Heart left ventricle (tissue), 13 donors: ENCODE measurements around the gene CSTB.

ENCODE experiments used
- POLR2A ChIP-seq, 2 donors: fragments of 450-650 bp; IDR thresholded peaks; one replicate each; pipeline ENCODE4 v1.6.1; 2017; ENCODE audit warnings: antibody characterized with exemption in 2 of 2, mild to moderate bottlenecking in 2 of 2, moderate library complexity in 2 of 2
- TF ChIP-seq, protein P1 (sequence below), 12 donors: fragments of 200-600 bp; sonication (generic) in 4 of 12; IDR thresholded peaks; one replicate each; pipeline versions ENCODE4 v1.5.0 to v1.8.0; 2018 to 2022; ENCODE audit warnings: antibody characterized with exemption in 12 of 12, mild to moderate bottlenecking in 5 of 12
- donor health status: ischemic (EF 13 %, LVEDD 7.1; RV severe dilation, severe dysfunction).
- donor health status: DM: no; HTN: yes; CAD: no.
- donor health status: DM: no; HTN: no; CAD: no.
- donor health status: ischemic (EF 25% LVEDD 6.9; RV normal size, moderate dysfunction).
- donor health status: ischemic (EF 25% LVEDD 5.7; RV mildly dilated, moderate dysfunction).
- donor health status: ischemic (EF 35%, LVEDD 5.7; RV mildly dilated, moderate dysfunction).
- donor health status: nonischemic (EF 11% LVEDD 7.7; RV severe dilation, severe dysfunction).
- donor health status: DM: yes; HTN: yes; CAD: no.
- donor health status: PGD.
- donor health status: ischemic (EF 29% LVEDD 5.4; RV normal size, mild dysfunction).
- donor health status: nonischemic (EF 23%, LVEDD 6.1; RV moderate dilation, normal function).

DNA sequence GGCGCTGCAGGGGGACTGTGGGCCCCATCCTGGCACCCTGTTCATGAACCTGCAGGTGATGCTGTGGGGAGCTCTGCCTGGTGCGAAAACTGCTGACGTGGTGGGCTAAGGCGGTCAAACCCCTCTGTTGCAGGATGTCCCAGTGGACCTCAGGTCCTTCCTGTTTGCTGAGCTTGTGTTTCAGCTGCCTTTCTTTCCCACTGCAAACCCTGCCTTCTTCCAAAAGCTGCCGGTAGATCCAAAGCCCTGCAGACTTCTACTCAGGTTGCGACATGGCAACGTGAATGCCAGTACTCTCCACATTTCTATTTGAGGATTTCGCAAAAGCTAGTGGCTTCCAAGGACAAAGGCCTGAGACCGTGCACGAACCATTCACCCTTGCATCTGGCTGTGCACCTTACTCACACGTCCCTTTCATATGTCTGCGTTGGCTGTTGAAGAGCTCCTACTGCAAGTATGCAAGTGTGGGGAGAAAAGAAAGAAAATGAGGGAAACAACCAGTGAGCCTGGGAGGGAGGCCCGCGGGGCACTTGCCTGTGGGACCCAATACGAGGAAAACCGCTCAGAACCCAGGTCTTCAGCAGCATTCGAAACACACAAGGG is 7.1 kb upstream of the CSTB start:
- TF ChIP-seq POLR2A (IDR thresholded peaks at IDR 0.05): no peak
- TF ChIP-seq, protein P1, sequence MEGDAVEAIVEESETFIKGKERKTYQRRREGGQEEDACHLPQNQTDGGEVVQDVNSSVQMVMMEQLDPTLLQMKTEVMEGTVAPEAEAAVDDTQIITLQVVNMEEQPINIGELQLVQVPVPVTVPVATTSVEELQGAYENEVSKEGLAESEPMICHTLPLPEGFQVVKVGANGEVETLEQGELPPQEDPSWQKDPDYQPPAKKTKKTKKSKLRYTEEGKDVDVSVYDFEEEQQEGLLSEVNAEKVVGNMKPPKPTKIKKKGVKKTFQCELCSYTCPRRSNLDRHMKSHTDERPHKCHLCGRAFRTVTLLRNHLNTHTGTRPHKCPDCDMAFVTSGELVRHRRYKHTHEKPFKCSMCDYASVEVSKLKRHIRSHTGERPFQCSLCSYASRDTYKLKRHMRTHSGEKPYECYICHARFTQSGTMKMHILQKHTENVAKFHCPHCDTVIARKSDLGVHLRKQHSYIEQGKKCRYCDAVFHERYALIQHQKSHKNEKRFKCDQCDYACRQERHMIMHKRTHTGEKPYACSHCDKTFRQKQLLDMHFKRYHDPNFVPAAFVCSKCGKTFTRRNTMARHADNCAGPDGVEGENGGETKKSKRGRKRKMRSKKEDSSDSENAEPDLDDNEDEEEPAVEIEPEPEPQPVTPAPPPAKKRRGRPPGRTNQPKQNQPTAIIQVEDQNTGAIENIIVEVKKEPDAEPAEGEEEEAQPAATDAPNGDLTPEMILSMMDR (IDR thresholded peaks at IDR 0.05): no peak
